Heart left ventricle (tissue), 16 donors: ENCODE measurements around the gene GAS1. TPM values are rescaled to one million over a fixed set of nuclear protein-coding genes. Genes with fewer than 3 reads are reported as not detected.

Source experiments
- ATAC-seq, 4 donors: fragments of 200-7000 bp; cut with Tn5 transposase; one replicate each; pipeline ENCODE4 v1.9.1; 2020 to 2022; ENCODE audit warnings: moderate library complexity in 4 of 4, mild to moderate bottlenecking in 3 of 4, moderate number of reproducible peaks in 1 of 4
- DNase-seq, 5 donors: peaks; one replicate each; pipeline ENCODE4 v3.0.0-alpha.2; 2020
- H3K27ac ChIP-seq, 12 donors: fragments of 200-600 bp; sonication (generic) in 4 of 12; one replicate each; pipeline versions ENCODE4 v1.5.0 to v1.8.0; 2016 to 2022; ENCODE audit warnings: mild to moderate bottlenecking in 2 of 12
- H3K27me3 ChIP-seq, 9 donors: fragments of 200-600 bp; sonication (generic) in 2 of 9; one replicate each; pipeline versions ENCODE4 v1.5.1 to v1.8.0; 2016 to 2022; ENCODE audit warnings: mild to moderate bottlenecking in 3 of 9
- H3K36me3 ChIP-seq, 9 donors: fragments of 200-600 bp; sonication (generic) in 2 of 9; one replicate each; pipeline versions ENCODE4 v1.5.0 to v1.8.0; 2018 to 2022; ENCODE audit warnings: mild to moderate bottlenecking in 2 of 9
- H3K4me1 ChIP-seq, 12 donors: fragments of 200-600 bp; sonication (generic) in 4 of 12; one replicate each; pipeline versions ENCODE4 v1.5.0 to v1.8.0; 2016 to 2022; ENCODE audit warnings: mild to moderate bottlenecking in 3 of 12
- H3K4me3 ChIP-seq, 12 donors: fragments of 200-600 bp; sonication (generic) in 4 of 12; one replicate each; pipeline versions ENCODE4 v1.5.0 to v1.8.0; 2017 to 2022; ENCODE audit warnings: mild to moderate bottlenecking in 9 of 12, moderate library complexity in 4 of 12
- H3K9me3 ChIP-seq, 12 donors: fragments of 200-600 bp; sonication (generic) in 4 of 12; one replicate each; pipeline versions ENCODE4 v1.5.0 to v1.8.0; 2016 to 2022; ENCODE audit warnings: mild to moderate bottlenecking in 1 of 12
- POLR2A ChIP-seq, 2 donors: fragments of 450-650 bp; IDR thresholded peaks; one replicate each; pipeline ENCODE4 v1.6.1; 2017; ENCODE audit warnings: antibody characterized with exemption in 2 of 2, mild to moderate bottlenecking in 2 of 2, moderate library complexity in 2 of 2
- WGBS, 4 donors: extraction: QIAGEN DNeasy Blood & Tissue Kit in 2 of 4; methylation state at CpG; one replicate each; pipeline versions ENCODE4 v1.1.5 to v1.1.7; 2013 to 2018; 5-methylcytosine and 5-hydroxymethylcytosine counted together
- intact Hi-C, 10 donors: fragments of 100-400 bp; cut with DNase I; formaldehyde crosslinking; loops; one replicate each; pipeline versions ENCODE4 v1.11.1 to v1.14.2; 2022
- long read RNA-seq, 3 donors: library from polyadenylated mRNA; unstranded; transcript quantifications; one replicate each; pipeline ENCODE4 v2.0.0, GENCODE V29; 2020 to 2021
- polyA plus RNA-seq, 2 donors: library from polyadenylated mRNA; stranded (reverse); fragments of 200-250 nt; gene quantifications; one replicate each; pipeline ENCODE4 v1.2.3, GENCODE V29; 2013
- total RNA-seq, 9 donors: library from RNA; depleted of rRNA in 2 of 9; stranded (reverse); fragments of >200 nt in 2 of 9; fragmentation: NEBNext Ultra II Directional in 3 of 9; extraction: Animal tissue kit (Norgen Biotek cat#: 25700) in 3 of 9; gene quantifications; one replicate each; pipeline versions ENCODE4 v1.1.0 to v1.2.4, GENCODE V29; 2016 to 2023
- TF ChIP-seq, protein P1 (sequence below), 12 donors: fragments of 200-600 bp; sonication (generic) in 4 of 12; IDR thresholded peaks; one replicate each; pipeline versions ENCODE4 v1.5.0 to v1.8.0; 2018 to 2022; ENCODE audit warnings: antibody characterized with exemption in 12 of 12, mild to moderate bottlenecking in 5 of 12
- donor health status: ischemic (EF 13 %, LVEDD 7.1; RV severe dilation, severe dysfunction).
- donor health status: healthy with polysubstance abuse.
- donor health status: DM: no; HTN: yes; CAD: no.
- donor health status: DM: no; HTN: no; CAD: no.
- donor health status: ischemic (EF 25% LVEDD 6.9; RV normal size, moderate dysfunction).
- donor health status: ischemic (EF 25% LVEDD 5.7; RV mildly dilated, moderate dysfunction).
- donor health status: healthy.
- donor health status: DM: yes; HTN: yes; CAD: no.
- donor health status: ischemic (EF 35%, LVEDD 5.7; RV mildly dilated, moderate dysfunction).
- donor health status: nonischemic (EF 11% LVEDD 7.7; RV severe dilation, severe dysfunction).
- donor health status: DM: yes; HTN: yes; CAD: no.
- donor health status: PGD.
- donor health status: ischemic (EF 29% LVEDD 5.4; RV normal size, mild dysfunction).
- donor health status: nonischemic (EF 23%, LVEDD 6.1; RV moderate dilation, normal function).

GAS1 gene
- total RNA-seq, result 10 to 100 TPM in 4 of 9 donors, 1 to 10 TPM in 5; 3.3 to 55.7 (median 7.3) TPM
- 1 to 10 TPM; 5.5 to 5.9 TPM for polyA plus RNA-seq
- long read RNA-seq, donor 1, transcript GAS1-201 (1 exons, 2,827 nt), result major isoform, 28 of 28 reads
- long read RNA-seq, donor 1, partial matches to known transcripts, result 0 of 28 reads
- long read RNA-seq, donor 1, other reads (novel, unspliced or antisense), result 0 of 28 reads
- long read RNA-seq, donor 2, transcript GAS1-201 (1 exons, 2,827 nt), result major isoform, 5 of 5 reads
- long read RNA-seq, donor 2, partial matches to known transcripts, result 0 of 5 reads
- long read RNA-seq, donor 2, other reads (novel, unspliced or antisense), result 0 of 5 reads
- long read RNA-seq, donor 3, transcript GAS1-201 (1 exons, 2,827 nt), result major isoform, 18 of 18 reads
- long read RNA-seq, donor 3, partial matches to known transcripts, result 0 of 18 reads
- long read RNA-seq, donor 3, other reads (novel, unspliced or antisense), result 0 of 18 reads

- peak in 1 of 2 donors; percentile 25 for TF ChIP-seq POLR2A (IDR thresholded peaks at IDR 0.05)
- TF ChIP-seq, protein P1, sequence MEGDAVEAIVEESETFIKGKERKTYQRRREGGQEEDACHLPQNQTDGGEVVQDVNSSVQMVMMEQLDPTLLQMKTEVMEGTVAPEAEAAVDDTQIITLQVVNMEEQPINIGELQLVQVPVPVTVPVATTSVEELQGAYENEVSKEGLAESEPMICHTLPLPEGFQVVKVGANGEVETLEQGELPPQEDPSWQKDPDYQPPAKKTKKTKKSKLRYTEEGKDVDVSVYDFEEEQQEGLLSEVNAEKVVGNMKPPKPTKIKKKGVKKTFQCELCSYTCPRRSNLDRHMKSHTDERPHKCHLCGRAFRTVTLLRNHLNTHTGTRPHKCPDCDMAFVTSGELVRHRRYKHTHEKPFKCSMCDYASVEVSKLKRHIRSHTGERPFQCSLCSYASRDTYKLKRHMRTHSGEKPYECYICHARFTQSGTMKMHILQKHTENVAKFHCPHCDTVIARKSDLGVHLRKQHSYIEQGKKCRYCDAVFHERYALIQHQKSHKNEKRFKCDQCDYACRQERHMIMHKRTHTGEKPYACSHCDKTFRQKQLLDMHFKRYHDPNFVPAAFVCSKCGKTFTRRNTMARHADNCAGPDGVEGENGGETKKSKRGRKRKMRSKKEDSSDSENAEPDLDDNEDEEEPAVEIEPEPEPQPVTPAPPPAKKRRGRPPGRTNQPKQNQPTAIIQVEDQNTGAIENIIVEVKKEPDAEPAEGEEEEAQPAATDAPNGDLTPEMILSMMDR (IDR thresholded peaks at IDR 0.05), result no peak
- peaks cover 0 to 36% (median 7%) of the 10 kb centered on the region in 12 donors for H3K4me1 ChIP-seq
- H3K36me3 ChIP-seq, result no peaks in the 10 kb centered on the region
- intact Hi-C loops, result loop anchor here (2.0 to 10.0 kb wide), 19 partner anchors 105 to 780 kb away; partner anchors contain the start of gene CTSL (in 1 of the 10)
- H3K27me3 ChIP-seq, result peaks cover 0 to 34% (median 0%) of the 10 kb centered on the region in 9 donors
- peak; percentile 87 to 93 (median 90) for DNase-seq
- peaks cover 0 to 9% (median 0%) of the 10 kb centered on the region in 12 donors for H3K9me3 ChIP-seq
- ATAC-seq, result peak; percentile 91 to 96 (median 93)
- WGBS, 4 donors, result 0 to 1% (median 1%) methylated on average over 63 to 89 of the region's 89 CpGs
- H3K27ac ChIP-seq, result peak within 1 kb of the TSS; percentile 83 to 95 (median 92)
- H3K4me3 ChIP-seq, result peak within 1 kb of the TSS; percentile 51 to 92 (median 80)
Observed at GRCh38 chr9:86947146-86948073, at the start of gene GAS1. Gene GAS1, minus strand, starts transcription at chr9:86947506. Its CDS starts 727 bp downstream, at chr9:86946779.

- H3K27ac ChIP-seq, result no peak overlapping the region
- no peaks in the 10 kb centered on the region for H3K4me1 ChIP-seq
- H3K9me3 ChIP-seq, result peaks cover 0 to 5% (median 0%) of the 10 kb centered on the region in 12 donors
- intact Hi-C loops, result no loop called here
- H3K36me3 ChIP-seq, result no peaks in the 10 kb centered on the region
- H3K4me3 ChIP-seq, result no peak overlapping the region
- TF ChIP-seq, protein P1 (IDR thresholded peaks at IDR 0.05), result no peak
- TF ChIP-seq POLR2A (IDR thresholded peaks at IDR 0.05), result no peak
- WGBS, 4 donors, result 24 to 35% (median 30%) methylated on average over 1 of the region's 1 CpG
- DNase-seq (no peak), ATAC-seq (no peak)
- peaks cover 0 to 5% (median 0%) of the 10 kb centered on the region in 9 donors for H3K27me3 ChIP-seq
Observed at GRCh38 chr9:86994231-86994630, 46.9 kb upstream of the GAS1 start.

DNA sequence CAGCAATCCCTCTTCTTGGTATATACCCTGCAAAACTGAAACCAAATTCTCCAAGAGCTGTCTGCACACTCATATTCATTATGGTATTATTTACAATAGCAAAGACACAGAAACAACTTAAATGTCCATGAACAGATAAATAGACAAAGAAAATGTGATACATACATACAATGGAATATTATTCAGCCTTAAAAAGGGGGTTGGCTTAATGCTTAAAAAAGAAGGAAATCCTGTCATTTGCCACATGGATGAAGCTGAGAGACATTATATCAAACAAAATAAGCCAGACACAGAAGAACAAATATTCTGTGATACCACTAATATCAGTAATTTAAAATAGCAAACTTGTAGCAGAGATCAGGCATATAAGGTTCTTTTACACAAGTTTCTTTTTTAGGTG is 46.5 kb upstream of the GAS1 start:
- ATAC-seq (no peak), DNase-seq (no peak)
- Histone ChIP-seq H3K36me3 (no peaks in the 10 kb centered on the region), H3K27ac (no peak overlapping the region), H3K4me1 (no peaks in the 10 kb centered on the region), H3K27me3 (peaks cover 0 to 5% (median 0%) of the 10 kb centered on the region in 9 donors), H3K9me3 (peaks cover 0 to 5% (median 0%) of the 10 kb centered on the region in 12 donors), H3K4me3 (no peak overlapping the region)
- intact Hi-C loops, result no loop called here
- no peak for TF ChIP-seq POLR2A (IDR thresholded peaks at IDR 0.05)
- TF ChIP-seq, protein P1 (IDR thresholded peaks at IDR 0.05), result no peak
